Endodermal cell (in vitro differentiated cells): ENCODE measurements around the gene ANGPT4. TPM values are rescaled to one million over a fixed set of nuclear protein-coding genes. Genes with fewer than 3 reads are reported as not detected.

ENCODE experiments used
- DNase-seq: peaks from one replicate; pipeline ENCODE4 v3.0.0-alpha.2; 2017
- H3K27ac ChIP-seq: 2 replicates; pipeline ENCODE4 v1.5.1; 2013; ENCODE audit warnings: mild to moderate bottlenecking, low read depth, low read length, moderate library complexity
- H3K27me3 ChIP-seq: 2 replicates; pipeline ENCODE4 v1.6.1; 2013; ENCODE audit warnings: mild to moderate bottlenecking, low read length, moderate library complexity; ENCODE audit not compliant: insufficient read depth, control insufficient read depth, poor library complexity, severe bottlenecking
- H3K36me3 ChIP-seq: 2 replicates; pipeline ENCODE4 v1.7.0; 2013; ENCODE audit warnings: mild to moderate bottlenecking, low read length, moderate library complexity; ENCODE audit not compliant: control insufficient read depth, insufficient read depth
- H3K4me1 ChIP-seq: one replicate; pipeline ENCODE4 v1.7.0; 2013; ENCODE audit warnings: low read length; ENCODE audit not compliant: control insufficient read depth, insufficient read depth
- H3K4me3 ChIP-seq: 2 replicates; pipeline ENCODE4 v1.5.1; 2013; ENCODE audit warnings: mild to moderate bottlenecking, low read length, moderate library complexity
- H3K9ac ChIP-seq: 2 replicates; pipeline ENCODE4 v1.6.1; 2013; ENCODE audit warnings: mild to moderate bottlenecking, low read length, moderate library complexity; ENCODE audit not compliant: poor library complexity, severe bottlenecking; ENCODE audit errors: extremely low read depth
- H3K9me3 ChIP-seq: 2 replicates; pipeline ENCODE4 v1.6.1; 2013; ENCODE audit warnings: mild to moderate bottlenecking, low read length, moderate library complexity; ENCODE audit not compliant: control insufficient read depth
- H3K27ac Mint-ChIP-seq: 2 replicates; pipeline ENCODE4 v1.8.0; 2020; ENCODE audit warnings: mixed read lengths
- H3K27me3 Mint-ChIP-seq: 2 replicates; pipeline ENCODE4 v1.8.0; 2021; ENCODE audit warnings: mild to moderate bottlenecking, mixed read lengths; ENCODE audit not compliant: insufficient read depth
- H3K36me3 Mint-ChIP-seq: 2 replicates; pipeline ENCODE4 v1.8.0; 2020; ENCODE audit warnings: low read depth, mixed read lengths
- H3K4me1 Mint-ChIP-seq: 2 replicates; pipeline ENCODE4 v1.8.0; 2020; ENCODE audit warnings: mixed read lengths
- H3K4me3 Mint-ChIP-seq: 2 replicates; pipeline ENCODE4 v1.8.0; 2020; ENCODE audit warnings: mild to moderate bottlenecking, moderate library complexity, mixed read lengths
- H3K9me3 Mint-ChIP-seq: 2 replicates; pipeline ENCODE4 v1.8.0; 2020; ENCODE audit warnings: mild to moderate bottlenecking, mixed read lengths
- CTCF ChIP-seq: fragments of 200-600 bp; sonication (generic); conservative IDR thresholded peaks from 2 replicates; pipeline ENCODE4 v1.5.0; 2021; ENCODE audit warnings: antibody characterized with exemption, mild to moderate bottlenecking
- WGBS, 2 experiments: methylation state at CpG; one replicate each; pipeline versions ENCODE4 v1.1.5 to v1.1.7; 2013; ENCODE audit warnings: missing lambda C conversion rate in 2 of 2, mixed read lengths in 1 of 2; ENCODE audit not compliant: insufficient coverage in 1 of 2, insufficient read length in 1 of 2; 5-methylcytosine and 5-hydroxymethylcytosine counted together
- total RNA-seq, 2 donors: library from RNA; stranded (reverse); fragmentation: NEBNext Ultra II Directional in 1 of 2; extraction: Animal tissue kit (Norgen Biotek cat#: 25700) in 1 of 2; gene quantifications; 2 replicates in 1 of 2; 3 replicates in 1 of 2; pipeline ENCODE4 v1.2.1, GENCODE V29; 2021

Gene ANGPT4
- total RNA-seq, 2 donors from 2014 or later, result 0.31 to 0.51 TPM

- Mint-ChIP-seq H3K4me3 (no peak overlapping the region), H3K4me1 (peaks cover 6% of the 10 kb centered on the region), H3K36me3 (no peaks in the 10 kb centered on the region), H3K27me3 (peaks cover 33% of the 10 kb centered on the region), H3K27ac (no peak overlapping the region), H3K9me3 (peaks cover 4% of the 10 kb centered on the region)
- Histone ChIP-seq H3K27ac (no peak overlapping the region), H3K9me3 (no peaks in the 10 kb centered on the region), H3K4me3 (no peak overlapping the region), H3K9ac (no peak overlapping the region), H3K36me3 (no peaks in the 10 kb centered on the region), H3K4me1 (peaks cover 9% of the 10 kb centered on the region), H3K27me3 (peaks cover 25% of the 10 kb centered on the region)
- 89 to 95% methylated on average over 3 to 5 of the region's 5 CpGs for WGBS, 2 experiments
- TF ChIP-seq CTCF, result no peak
- no peak for DNase-seq
Observed at GRCh38 chr20:839015-839414, 77.1 kb downstream of the ANGPT4 start.

- H3K9ac ChIP-seq, result no peak overlapping the region
- peaks cover 4% of the 10 kb centered on the region for H3K4me1 ChIP-seq
- H3K36me3 ChIP-seq, result no peaks in the 10 kb centered on the region
- Mint-ChIP-seq H3K27ac (no peak overlapping the region), H3K9me3 (peaks cover 4% of the 10 kb centered on the region), H3K36me3 (no peaks in the 10 kb centered on the region), H3K4me1 (peaks cover 9% of the 10 kb centered on the region), H3K27me3 (peaks cover 16% of the 10 kb centered on the region), H3K4me3 (no peak overlapping the region)
- H3K27me3 ChIP-seq, result no peaks in the 10 kb centered on the region
- TF ChIP-seq CTCF, result no peak
- H3K27ac ChIP-seq, result no peak overlapping the region
- WGBS, 2 experiments, result no CpG with 5 or more reads among the region's 1 CpG
- no peaks in the 10 kb centered on the region for H3K9me3 ChIP-seq
- H3K4me3 ChIP-seq, result no peak overlapping the region
- no peak for DNase-seq
Observed at GRCh38 chr20:836190-836589, 79.9 kb downstream of the ANGPT4 start.

GRCh38 chr20:835608-836045 lies 80.5 kb downstream of the ANGPT4 start:
- peaks cover 4% of the 10 kb centered on the region for H3K9me3 Mint-ChIP-seq
- no peaks in the 10 kb centered on the region for H3K36me3 ChIP-seq

More at GRCh38 chr20:835608-836045, 80.5 kb downstream of the ANGPT4 start:
- Histone ChIP-seq H3K27me3 (no peaks in the 10 kb centered on the region), H3K9ac (no peak overlapping the region), H3K4me3 (no peak overlapping the region), H3K9me3 (no peaks in the 10 kb centered on the region), H3K27ac (no peak overlapping the region), H3K4me1 (peaks cover 4% of the 10 kb centered on the region)
- H3K4me1 Mint-ChIP-seq, result peaks cover 9% of the 10 kb centered on the region
- 50 to 90% methylated on average over 1 of the region's 2 CpGs for WGBS, 2 experiments
- no peaks in the 10 kb centered on the region for H3K36me3 Mint-ChIP-seq
- H3K27ac Mint-ChIP-seq, result no peak overlapping the region
- TF ChIP-seq CTCF, result no peak
- no peak for DNase-seq
- H3K4me3 Mint-ChIP-seq, result no peak overlapping the region
- peaks cover 16% of the 10 kb centered on the region for H3K27me3 Mint-ChIP-seq
